ENCODE results near the gene HHIPL1. TPM values are rescaled to one million over a fixed set of nuclear protein-coding genes. Genes with fewer than 3 reads are reported as not detected.

HHIPL1 gene
- total and polyA plus RNA-seq, 2 donors (not counting 3 experiments of a cell fraction or from before 2014, with no cell fraction given) = 1.3 to 2.1 TPM

DNA sequence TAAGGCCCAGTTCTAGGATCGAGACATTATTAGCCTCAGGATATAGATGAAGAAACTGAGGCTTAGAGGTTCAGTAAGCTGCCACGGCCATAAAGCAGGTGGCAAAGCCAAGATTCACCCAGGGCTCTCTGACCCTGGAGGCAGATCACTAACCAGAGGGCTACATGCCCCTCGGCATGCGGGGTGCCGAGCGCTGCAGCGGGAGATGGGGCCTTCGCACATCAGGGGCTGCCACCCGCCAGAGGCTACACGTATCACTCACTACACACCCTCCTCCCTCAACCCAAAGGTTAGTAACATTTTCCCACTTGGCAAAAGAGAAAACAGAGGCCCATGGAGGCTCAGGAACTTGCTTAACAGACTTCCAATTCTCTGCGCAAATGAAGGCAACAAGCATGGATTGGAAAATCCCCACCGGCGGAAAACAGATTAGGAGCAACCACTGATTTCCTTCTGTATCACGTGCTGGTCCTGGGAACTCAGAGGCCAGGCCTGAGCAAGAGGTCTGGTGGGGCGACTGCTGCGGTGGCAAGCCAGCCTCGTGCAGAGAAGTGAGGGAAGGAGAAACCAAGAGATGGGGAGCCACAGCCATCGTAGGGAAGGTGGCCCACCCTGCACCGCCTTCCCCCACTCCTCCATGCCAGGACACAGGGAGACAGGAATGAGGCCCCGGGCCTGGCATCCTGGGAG is 46.9 kb upstream of the HHIPL1 start:
- Histone ChIP-seq H2AFZ (ENCODE audit: low read depth, low read length) (no peak overlapping the region), H3K79me2 (ENCODE audit: control insufficient read depth, insufficient read depth, low read length) (no peaks in the 10 kb centered on the region), H3K27me3 (ENCODE audit: control insufficient read depth in 2 of 2, insufficient read depth in 2 of 2, low read length in 2 of 2) (peaks cover 0 to 2% of the 10 kb centered on the region in 2 experiments), H3K4me3 (replicated peaks in 1 of 3; ENCODE audit: insufficient read depth in 1 of 3, low read depth in 1 of 3, low read length in 3 of 3) (no peak overlapping the region), H3K9me1 (replicated peaks; ENCODE audit: control insufficient read depth, extremely low read depth, insufficient read depth, low read length) (no peaks in the 10 kb centered on the region), H3K9ac (replicated peaks; ENCODE audit: extremely low read depth, insufficient read depth, low read length) (no peak overlapping the region), H3K4me2 (ENCODE audit: insufficient read depth, low read length) (no peak overlapping the region), H4K20me1 (replicated peaks; ENCODE audit: control insufficient read depth, extremely low read depth, insufficient read depth, low read length) (no peaks in the 10 kb centered on the region), H3K27ac (ENCODE audit: insufficient read depth, low read depth, low read length) (no peak overlapping the region), H3K9me3 (replicated peaks; ENCODE audit: control insufficient read depth, insufficient read depth, low read length) (no peaks in the 10 kb centered on the region), H3K4me1 (ENCODE audit: control insufficient read depth, extremely low read depth, insufficient read depth, low read length) (peaks cover 37% of the 10 kb centered on the region), H3K36me3 (ENCODE audit: control insufficient read depth in 2 of 2, extremely low read depth in 1 of 2, insufficient read depth in 2 of 2, low read length in 2 of 2) (no peaks in the 10 kb centered on the region)
- intact Hi-C loops (cut with micrococcal nuclease) (no loop called here), dilution Hi-C loops (cut with MboI; ENCODE audit: extremely low pct_ligation_motif_present, low sequenced_read_pairs) (no loop called here)
- no TSS peak for BruUV-seq (replicated peaks)
- ChIA-PET POLR2A (no interaction called here), CTCF (interaction anchor here (1.0 to 1.4 kb wide), 2 partner anchors 11 to 30 kb away, joined by 4 read pairs; no protein-coding TSS in a partner anchor)
- FAIRE-seq (no peak), DNase-seq (ENCODE audit: low read depth, low spot score) (no peak)
- TF ChIP-seq EZH2 (IDR thresholded peaks at IDR 0.05; ENCODE audit: borderline replicate concordance, low read depth, low read length, severe bottlenecking) (no peak), MYC (IDR thresholded peaks at IDR 0.05; ENCODE audit: low read depth, low read length) (no peak), POLR2AphosphoS5 (IDR thresholded peaks at IDR 0.05; ENCODE audit: insufficient read depth, low read depth, low read length) (no peak), GATA2 (IDR thresholded peaks at IDR 0.05; ENCODE audit: insufficient read depth, insufficient read length, low read depth, low read length) (no peak)
- TF ChIP-seq, protein P1, sequence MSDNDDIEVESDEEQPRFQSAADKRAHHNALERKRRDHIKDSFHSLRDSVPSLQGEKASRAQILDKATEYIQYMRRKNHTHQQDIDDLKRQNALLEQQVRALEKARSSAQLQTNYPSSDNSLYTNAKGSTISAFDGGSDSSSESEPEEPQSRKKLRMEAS (IDR thresholded peaks at IDR 0.05; ENCODE audit: insufficient read depth, insufficient read length) = no peak

DNA sequence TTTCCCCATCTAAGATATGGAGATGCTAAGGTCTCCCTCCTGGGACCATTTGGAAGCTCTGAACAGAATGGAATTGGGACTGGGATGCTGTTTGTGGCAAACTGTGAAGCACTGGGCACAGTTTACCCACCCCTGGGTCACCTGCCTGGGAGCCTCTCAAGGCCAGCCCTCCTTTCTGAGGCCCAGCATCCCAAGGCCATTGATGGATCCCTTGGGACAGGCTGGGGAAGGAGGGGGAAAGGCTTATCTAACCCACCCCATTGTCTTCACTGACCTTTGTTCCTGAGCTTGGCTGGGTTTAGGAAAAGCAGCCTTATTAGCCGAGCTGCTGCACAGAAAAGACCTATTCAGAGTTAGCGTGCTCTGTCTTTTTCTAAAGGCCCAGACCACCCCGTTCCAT is 46.2 kb upstream of the HHIPL1 start:
- FAIRE-seq (peak; percentile 67), DNase-seq (ENCODE audit: low read depth, low spot score) (peak; percentile 33)
- no peak overlapping the region for H3K27ac ChIP-seq (ENCODE audit: insufficient read depth, low read depth, low read length)
- ChIA-PET POLR2A (no interaction called here), CTCF (interaction anchor here (0.9 to 8.0 kb wide), 4 partner anchors 8 to 30 kb away, joined by 3 to 61 read pairs (median 4); no protein-coding TSS in a partner anchor)
- intact Hi-C loops (cut with micrococcal nuclease) (no loop called here), dilution Hi-C loops (cut with MboI; ENCODE audit: extremely low pct_ligation_motif_present, low sequenced_read_pairs) (no loop called here)
- no peaks in the 10 kb centered on the region for H3K79me2 ChIP-seq (ENCODE audit: control insufficient read depth, insufficient read depth, low read length)
- no peak overlapping the region for H2AFZ ChIP-seq (ENCODE audit: low read depth, low read length)
- H4K20me1 ChIP-seq (replicated peaks; ENCODE audit: control insufficient read depth, extremely low read depth, insufficient read depth, low read length) = no peaks in the 10 kb centered on the region
- H3K27me3 ChIP-seq (ENCODE audit: control insufficient read depth in 2 of 2, insufficient read depth in 2 of 2, low read length in 2 of 2) = peaks cover 0 to 5% of the 10 kb centered on the region in 2 experiments
- TF ChIP-seq, protein P1 (IDR thresholded peaks at IDR 0.05; ENCODE audit: insufficient read depth, insufficient read length) = no peak
- TF ChIP-seq FOS (IDR thresholded peaks at IDR 0.05; ENCODE audit: borderline replicate concordance, insufficient read depth, low read length) (no peak), JUN (IDR thresholded peaks at IDR 0.05; ENCODE audit: borderline replicate concordance, insufficient read depth, insufficient read length, low read depth) (no peak), POLR2A (IDR thresholded peaks at IDR 0.05; ENCODE audit: low read depth, low read length) (no peak), MYC (IDR thresholded peaks at IDR 0.05; ENCODE audit: low read depth, low read length) (no peak), EZH2 (IDR thresholded peaks at IDR 0.05; ENCODE audit: borderline replicate concordance, low read depth, low read length, severe bottlenecking) (no peak), GATA2 (IDR thresholded peaks at IDR 0.05; ENCODE audit: insufficient read depth, insufficient read length, low read depth, low read length) (no peak), POLR2AphosphoS5 (IDR thresholded peaks at IDR 0.05; ENCODE audit: insufficient read depth, low read depth, low read length) (no peak)
- TF ChIP-seq, protein P2, sequence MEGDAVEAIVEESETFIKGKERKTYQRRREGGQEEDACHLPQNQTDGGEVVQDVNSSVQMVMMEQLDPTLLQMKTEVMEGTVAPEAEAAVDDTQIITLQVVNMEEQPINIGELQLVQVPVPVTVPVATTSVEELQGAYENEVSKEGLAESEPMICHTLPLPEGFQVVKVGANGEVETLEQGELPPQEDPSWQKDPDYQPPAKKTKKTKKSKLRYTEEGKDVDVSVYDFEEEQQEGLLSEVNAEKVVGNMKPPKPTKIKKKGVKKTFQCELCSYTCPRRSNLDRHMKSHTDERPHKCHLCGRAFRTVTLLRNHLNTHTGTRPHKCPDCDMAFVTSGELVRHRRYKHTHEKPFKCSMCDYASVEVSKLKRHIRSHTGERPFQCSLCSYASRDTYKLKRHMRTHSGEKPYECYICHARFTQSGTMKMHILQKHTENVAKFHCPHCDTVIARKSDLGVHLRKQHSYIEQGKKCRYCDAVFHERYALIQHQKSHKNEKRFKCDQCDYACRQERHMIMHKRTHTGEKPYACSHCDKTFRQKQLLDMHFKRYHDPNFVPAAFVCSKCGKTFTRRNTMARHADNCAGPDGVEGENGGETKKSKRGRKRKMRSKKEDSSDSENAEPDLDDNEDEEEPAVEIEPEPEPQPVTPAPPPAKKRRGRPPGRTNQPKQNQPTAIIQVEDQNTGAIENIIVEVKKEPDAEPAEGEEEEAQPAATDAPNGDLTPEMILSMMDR (IDR thresholded peaks at IDR 0.05; ENCODE audit: extremely low read depth in 1 of 2, insufficient read depth in 1 of 2, low read depth in 1 of 2, low read length in 2 of 2) = no peak
- no peak overlapping the region for H3K4me2 ChIP-seq (ENCODE audit: insufficient read depth, low read length)
- H3K4me1 ChIP-seq (ENCODE audit: control insufficient read depth, extremely low read depth, insufficient read depth, low read length) = peaks cover 37% of the 10 kb centered on the region
- no peaks in the 10 kb centered on the region for H3K36me3 ChIP-seq (ENCODE audit: control insufficient read depth in 2 of 2, extremely low read depth in 1 of 2, insufficient read depth in 2 of 2, low read length in 2 of 2)
- H3K9ac ChIP-seq (replicated peaks; ENCODE audit: extremely low read depth, insufficient read depth, low read length) = no peak overlapping the region
- BruUV-seq (replicated peaks) = no TSS peak
- no peaks in the 10 kb centered on the region for H3K9me1 ChIP-seq (replicated peaks; ENCODE audit: control insufficient read depth, extremely low read depth, insufficient read depth, low read length)
- no peaks in the 10 kb centered on the region for H3K9me3 ChIP-seq (replicated peaks; ENCODE audit: control insufficient read depth, insufficient read depth, low read length)
- H3K4me3 ChIP-seq (replicated peaks in 1 of 3; ENCODE audit: insufficient read depth in 1 of 3, low read depth in 1 of 3, low read length in 3 of 3) = no peak overlapping the region

All from endothelial cell of umbilical vein (primary cell).